Measurements from ENCODE around the gene RERE.
"Not testable (repeated sequence)": the region's sequence is repeated elsewhere in the genome, so short reads cannot be mapped to it uniquely, and the experiment has no call there.

RERE gene

DNA sequence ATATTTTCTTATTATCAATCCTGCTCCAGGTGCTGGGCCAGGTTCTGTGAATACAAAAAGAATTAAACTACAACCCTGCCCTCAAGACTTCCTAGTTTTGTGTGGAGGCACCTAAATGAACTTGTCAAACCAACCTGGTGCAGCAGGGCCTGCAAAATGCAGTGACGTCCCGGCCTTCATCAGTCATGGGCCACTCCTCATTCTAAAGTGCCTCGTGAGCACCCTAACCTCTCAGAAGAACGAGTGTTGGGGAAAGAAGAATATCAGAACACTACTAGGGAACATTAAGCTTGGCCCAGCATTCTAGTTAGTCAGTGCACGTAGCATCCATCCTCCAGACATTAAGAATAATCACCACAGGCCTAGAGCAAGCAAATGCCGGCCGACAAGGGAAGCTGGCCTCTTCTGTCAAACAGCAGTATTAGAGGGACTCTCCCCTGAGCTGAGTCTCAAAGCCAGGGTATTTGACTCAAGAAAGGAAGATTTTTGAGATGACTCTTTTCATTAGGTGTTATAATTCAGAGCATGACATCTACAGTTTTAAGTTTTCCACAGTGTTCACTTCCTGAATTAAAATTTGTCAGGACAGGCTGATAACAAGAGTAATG, 361.6 kb downstream of the RERE start:
- ATAC-seq (replicated peaks; ENCODE audit: extremely low read depth, poor library complexity, severe bottlenecking) (no peak), DNase-seq (ENCODE audit: low spot score in 2 of 2) (no peak)
- Mint-ChIP-seq H3K9me3 (no peaks in the 10 kb centered on the region), H3K27ac (ENCODE audit: low read depth) (no peak overlapping the region), H3K36me3 (ENCODE audit: insufficient read depth) (peaks cover 4% of the 10 kb centered on the region), H3K4me1 (peaks cover 17% of the 10 kb centered on the region), H3K27me3 (no peaks in the 10 kb centered on the region), H3K4me3 (no peak overlapping the region)

DNA sequence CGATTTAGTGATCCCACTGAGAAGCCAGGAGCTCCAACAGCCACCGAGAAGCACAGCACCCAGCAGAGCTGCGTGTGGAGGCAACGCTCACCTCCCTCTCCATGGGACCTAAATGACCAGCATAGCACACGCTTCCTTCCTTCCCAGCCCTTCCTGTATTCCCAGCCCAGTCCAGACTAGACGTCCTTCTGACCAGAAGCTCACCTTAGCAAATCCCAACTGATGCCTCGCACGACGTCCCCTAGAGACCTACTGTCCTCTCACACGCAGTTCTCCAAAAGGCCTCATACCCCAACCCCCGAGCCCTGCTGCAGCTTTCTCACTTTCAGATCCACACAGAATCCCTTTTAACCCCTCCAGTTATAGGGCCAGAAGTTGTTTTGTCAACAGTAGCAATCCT, 367.1 kb downstream of the RERE start:
- no peak overlapping the region for H3K27ac Mint-ChIP-seq (ENCODE audit: low read depth)
- no peak for ATAC-seq (replicated peaks; ENCODE audit: extremely low read depth, poor library complexity, severe bottlenecking)
- no peaks in the 10 kb centered on the region for H3K27me3 Mint-ChIP-seq
- peaks cover 8% of the 10 kb centered on the region for H3K36me3 Mint-ChIP-seq (ENCODE audit: insufficient read depth)
- H3K4me1 Mint-ChIP-seq = peaks cover 22% of the 10 kb centered on the region
- H3K9me3 Mint-ChIP-seq = no peaks in the 10 kb centered on the region
- H3K4me3 Mint-ChIP-seq = no peak overlapping the region
- no peak for DNase-seq (ENCODE audit: low spot score in 2 of 2)

DNA sequence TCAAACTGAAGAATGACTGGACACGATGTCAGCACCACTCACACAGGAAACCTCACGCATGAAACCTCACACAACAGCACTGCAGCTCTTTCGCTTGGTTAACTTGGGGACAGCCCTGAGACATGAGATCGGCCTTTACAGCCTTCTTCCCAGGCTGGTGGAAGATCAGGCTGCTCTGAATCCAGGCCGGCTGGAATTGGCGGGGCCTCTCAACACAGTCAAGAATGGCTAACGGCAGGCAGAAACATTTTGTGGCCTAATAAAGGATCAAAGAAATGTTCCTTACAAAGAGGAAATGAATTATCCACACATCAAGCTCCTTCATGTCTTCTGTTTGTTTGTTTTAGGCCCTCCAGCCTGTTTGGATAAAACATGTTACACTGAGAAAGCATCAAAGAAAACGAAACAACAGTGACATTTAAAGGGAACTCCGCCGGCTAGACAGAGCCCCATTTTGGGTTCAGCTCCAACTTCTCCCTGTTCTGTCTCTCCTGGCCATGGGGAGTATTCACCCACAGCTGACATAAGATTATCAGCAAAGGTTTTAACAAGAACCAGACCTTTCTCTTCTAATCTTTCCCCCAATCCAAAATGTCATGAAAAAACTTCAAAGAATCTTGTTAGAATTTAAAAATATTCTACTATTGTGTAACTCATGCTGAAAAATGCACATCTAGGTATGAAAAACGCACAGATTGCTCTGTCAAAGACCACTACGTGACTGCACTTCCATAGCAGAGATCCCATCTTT, 368.4 kb downstream of the RERE start:
- H3K4me1 Mint-ChIP-seq = peaks cover 22% of the 10 kb centered on the region
- no peaks in the 10 kb centered on the region for H3K27me3 Mint-ChIP-seq
- no peak overlapping the region for H3K4me3 Mint-ChIP-seq
- H3K36me3 Mint-ChIP-seq (ENCODE audit: insufficient read depth) = peaks cover 8% of the 10 kb centered on the region
- H3K9me3 Mint-ChIP-seq = no peaks in the 10 kb centered on the region
- DNase-seq (ENCODE audit: low spot score in 2 of 2) (no peak), ATAC-seq (replicated peaks; ENCODE audit: extremely low read depth, poor library complexity, severe bottlenecking) (no peak)
- H3K27ac Mint-ChIP-seq (ENCODE audit: low read depth) = peak overlapping the region; percentile 29

DNA sequence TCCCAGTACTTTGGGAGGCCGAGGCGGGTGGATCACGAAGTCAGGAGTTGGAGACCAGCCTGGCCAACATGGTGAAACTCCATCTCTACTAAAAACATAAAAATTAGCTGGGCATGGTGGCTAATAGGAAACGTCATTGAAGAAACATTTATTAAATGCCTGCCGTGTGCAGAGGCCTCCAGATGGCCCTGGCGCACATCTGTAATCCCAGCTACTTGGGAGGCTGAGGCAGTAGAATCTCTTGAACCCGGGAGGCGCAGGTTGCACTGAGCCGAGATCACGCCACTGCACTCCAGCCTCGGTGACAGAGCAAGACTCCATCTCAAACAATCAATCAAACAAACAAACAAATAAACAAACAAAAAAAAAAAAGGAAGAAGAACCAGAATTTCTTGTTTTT, 368.9 kb downstream of the RERE start:
- not testable (repeated sequence) for ATAC-seq (replicated peaks; ENCODE audit: extremely low read depth, poor library complexity, severe bottlenecking); H3K4me3 Mint-ChIP-seq; H3K9me3 Mint-ChIP-seq; DNase-seq (ENCODE audit: low spot score in 2 of 2); H3K36me3 Mint-ChIP-seq (ENCODE audit: insufficient read depth); H3K27me3 Mint-ChIP-seq
- peak overlapping the region; percentile 29 for H3K27ac Mint-ChIP-seq (ENCODE audit: low read depth)
- H3K4me1 Mint-ChIP-seq = peaks cover 22% of the 10 kb centered on the region

DNA sequence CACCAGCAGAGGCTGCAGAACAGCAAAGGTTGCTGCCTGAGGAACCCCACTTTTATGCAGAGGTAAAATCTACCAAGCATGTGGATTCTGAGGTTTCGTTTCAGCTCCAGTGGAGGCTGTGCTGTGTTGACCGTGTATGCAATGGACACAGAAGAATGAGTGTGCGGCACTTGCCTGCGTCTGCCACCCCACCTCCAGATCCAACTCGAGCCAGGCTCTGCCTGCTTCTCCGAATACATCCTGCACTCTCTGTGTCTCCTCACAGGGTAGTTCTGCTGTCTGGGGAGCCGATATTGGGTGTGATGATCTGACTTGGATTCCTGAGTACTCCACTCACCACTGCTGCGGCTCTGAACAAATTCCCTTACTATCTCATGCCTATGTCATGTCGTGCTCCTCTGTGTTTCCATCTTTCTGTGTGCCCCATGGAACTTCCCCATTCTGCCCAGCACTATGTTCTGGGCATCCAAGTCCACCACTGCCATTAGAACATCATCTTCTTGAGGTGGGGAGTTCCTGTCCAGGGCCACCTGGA, 369.8 kb downstream of the RERE start:
- Mint-ChIP-seq H3K36me3 (ENCODE audit: insufficient read depth) (peaks cover 7% of the 10 kb centered on the region), H3K4me3 (no peak overlapping the region), H3K9me3 (peaks cover 2% of the 10 kb centered on the region), H3K4me1 (peaks cover 23% of the 10 kb centered on the region), H3K27ac (ENCODE audit: low read depth) (no peak overlapping the region), H3K27me3 (no peaks in the 10 kb centered on the region)
- ATAC-seq (replicated peaks; ENCODE audit: extremely low read depth, poor library complexity, severe bottlenecking) (no peak), DNase-seq (ENCODE audit: low spot score in 2 of 2) (no peak)

DNA sequence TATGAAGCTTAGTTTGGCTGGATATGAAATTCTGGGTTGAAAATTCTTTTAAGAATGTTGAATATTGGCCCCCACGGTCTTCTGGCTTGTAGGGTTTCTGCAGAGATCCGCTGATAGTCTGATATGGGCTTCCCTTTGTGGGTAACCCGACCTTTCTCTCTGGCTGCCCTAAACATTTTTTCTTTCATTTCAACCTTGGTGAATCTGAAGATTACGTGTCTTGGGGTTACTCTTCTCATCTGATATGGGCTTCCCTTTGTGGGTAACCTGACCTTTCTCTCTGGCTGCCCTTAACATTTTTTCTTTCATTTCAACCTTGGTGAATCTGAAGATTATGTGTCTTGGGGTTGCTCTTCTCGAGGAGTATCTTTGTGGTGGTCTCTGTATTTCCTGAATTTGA, 371.3 kb downstream of the RERE start:
- not testable (repeated sequence) for H3K4me3 Mint-ChIP-seq; H3K36me3 Mint-ChIP-seq (ENCODE audit: insufficient read depth); ATAC-seq (replicated peaks; ENCODE audit: extremely low read depth, poor library complexity, severe bottlenecking); DNase-seq (ENCODE audit: low spot score in 2 of 2); H3K27me3 Mint-ChIP-seq; H3K9me3 Mint-ChIP-seq
- Mint-ChIP-seq H3K4me1 (peaks cover 27% of the 10 kb centered on the region), H3K27ac (ENCODE audit: low read depth) (peak overlapping the region; percentile 67)

DNA sequence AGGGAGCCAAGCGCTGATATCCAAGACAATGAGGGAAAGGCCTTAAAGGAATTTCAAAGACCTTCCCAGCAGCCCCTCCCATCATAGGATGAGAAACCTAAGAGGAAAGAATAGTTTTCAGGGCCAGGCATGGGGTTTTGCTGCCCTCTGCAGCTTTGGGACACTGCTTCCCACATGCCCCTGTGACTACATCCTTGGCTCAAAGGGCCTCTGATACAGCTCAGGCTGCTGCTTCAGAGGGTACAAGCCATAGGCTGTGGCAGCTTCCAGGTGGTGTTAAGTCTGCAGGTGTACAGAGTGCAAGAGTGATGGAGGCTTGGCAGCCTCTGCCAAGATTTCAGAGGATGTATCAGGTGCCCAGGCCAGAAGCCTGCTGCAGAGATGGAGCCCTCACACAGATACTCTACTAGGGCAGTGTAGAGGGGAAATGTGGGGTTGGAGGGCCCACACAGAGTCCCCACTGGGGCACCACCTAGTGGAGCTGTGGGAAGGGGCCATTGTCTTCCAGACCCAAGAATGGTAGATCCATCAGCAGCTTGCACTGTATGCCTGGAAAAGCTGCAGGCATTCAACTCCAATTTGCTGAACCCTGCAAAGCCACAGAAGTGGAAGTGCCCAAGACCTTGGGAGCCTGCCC, 373.8 kb downstream of the RERE start:
- DNase-seq (ENCODE audit: low spot score in 2 of 2) (no peak), ATAC-seq (replicated peaks; ENCODE audit: extremely low read depth, poor library complexity, severe bottlenecking) (no peak)
- Mint-ChIP-seq H3K36me3 (ENCODE audit: insufficient read depth) (peaks cover 8% of the 10 kb centered on the region), H3K27ac (ENCODE audit: low read depth) (no peak overlapping the region), H3K27me3 (no peaks in the 10 kb centered on the region), H3K4me3 (no peak overlapping the region), H3K4me1 (peaks cover 35% of the 10 kb centered on the region), H3K9me3 (peaks cover 7% of the 10 kb centered on the region)

DNA sequence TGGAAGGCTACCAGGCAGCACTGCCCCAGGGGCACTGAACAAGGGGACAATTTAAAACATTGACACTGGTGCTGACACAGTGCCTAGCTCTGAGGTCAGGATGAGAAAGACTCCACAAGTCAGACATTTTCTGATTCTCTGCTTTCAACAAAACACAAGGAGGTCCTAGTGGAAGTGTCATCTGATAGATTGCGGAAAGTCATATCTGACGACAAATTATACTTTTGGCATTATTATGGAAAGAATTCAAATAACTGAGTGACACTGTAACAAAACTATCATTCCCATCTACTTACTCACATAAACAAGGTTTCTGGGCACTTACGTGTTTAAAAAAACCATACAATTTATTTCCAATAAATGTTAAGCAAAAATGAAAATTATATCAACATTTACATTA, 376.0 kb downstream of the RERE start:
- ATAC-seq (replicated peaks; ENCODE audit: extremely low read depth, poor library complexity, severe bottlenecking) = no peak
- H3K4me1 Mint-ChIP-seq = peaks cover 22% of the 10 kb centered on the region
- peaks cover 7% of the 10 kb centered on the region for H3K9me3 Mint-ChIP-seq
- H3K27me3 Mint-ChIP-seq = no peaks in the 10 kb centered on the region
- peaks cover 2% of the 10 kb centered on the region for H3K36me3 Mint-ChIP-seq (ENCODE audit: insufficient read depth)
- DNase-seq (ENCODE audit: low spot score in 2 of 2) = no peak
- H3K4me3 Mint-ChIP-seq = no peak overlapping the region
- no peak overlapping the region for H3K27ac Mint-ChIP-seq (ENCODE audit: low read depth)

DNA sequence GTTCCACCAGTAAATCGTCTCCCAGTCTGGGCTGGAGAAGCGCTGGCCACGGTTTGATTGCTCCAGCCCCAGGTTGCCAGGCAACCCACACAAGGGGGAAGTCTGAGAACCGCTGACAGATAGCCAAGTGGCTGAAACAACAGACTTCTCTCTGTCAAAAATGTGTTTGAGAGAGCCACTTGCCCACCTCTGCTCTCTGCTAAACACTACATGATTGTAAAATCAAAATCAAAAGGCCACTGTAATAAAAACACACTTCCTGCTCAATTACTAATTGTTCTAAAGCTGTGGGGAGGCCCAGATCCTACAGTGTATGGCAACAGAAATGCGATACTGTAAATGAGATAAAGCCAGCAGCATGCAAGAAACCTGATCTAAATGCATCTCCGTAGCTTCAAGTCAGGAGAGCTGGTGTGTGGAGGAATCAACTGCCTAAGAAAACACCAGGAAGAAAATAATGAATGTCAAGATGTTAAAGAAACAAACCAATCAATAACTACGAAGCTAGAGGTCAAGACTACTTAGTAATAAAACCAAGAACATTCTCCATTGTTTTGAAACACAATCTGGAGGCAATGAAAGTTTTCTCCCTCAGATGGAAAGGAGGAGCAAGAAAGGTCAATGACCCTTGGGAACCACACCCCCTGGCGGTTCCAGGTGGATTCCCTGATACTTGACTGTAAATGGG, 378.3 kb downstream of the RERE start:
- Mint-ChIP-seq H3K27ac (ENCODE audit: low read depth) (no peak overlapping the region), H3K36me3 (ENCODE audit: insufficient read depth) (peaks cover 6% of the 10 kb centered on the region), H3K4me1 (peaks cover 13% of the 10 kb centered on the region), H3K27me3 (no peaks in the 10 kb centered on the region), H3K4me3 (no peak overlapping the region), H3K9me3 (peaks cover 7% of the 10 kb centered on the region)
- DNase-seq (ENCODE audit: low spot score in 2 of 2) (no peak), ATAC-seq (replicated peaks; ENCODE audit: extremely low read depth, poor library complexity, severe bottlenecking) (no peak)

DNA sequence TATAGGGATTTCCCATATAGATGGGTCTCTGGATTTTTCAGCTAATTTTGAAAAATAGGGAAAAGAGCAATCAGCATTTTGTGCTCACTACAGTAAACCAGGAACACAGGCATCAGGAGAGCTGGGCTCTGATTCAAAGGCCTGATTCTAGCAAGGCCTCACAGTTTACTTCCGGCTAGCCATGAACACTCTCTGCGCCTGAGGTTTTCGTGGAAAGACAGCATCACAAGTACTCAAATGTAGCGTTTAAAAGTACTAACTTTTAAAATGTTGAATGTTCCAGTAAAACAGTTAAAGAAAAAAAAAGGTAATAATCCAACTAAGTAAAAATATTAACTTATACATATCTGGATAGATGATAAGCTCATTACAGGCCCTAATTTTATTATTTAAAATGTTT, 379.0 kb downstream of the RERE start:
- no peak overlapping the region for H3K27ac Mint-ChIP-seq (ENCODE audit: low read depth)
- H3K36me3 Mint-ChIP-seq (ENCODE audit: insufficient read depth) = peaks cover 6% of the 10 kb centered on the region
- no peaks in the 10 kb centered on the region for H3K27me3 Mint-ChIP-seq
- DNase-seq (ENCODE audit: low spot score in 2 of 2) (no peak), ATAC-seq (replicated peaks; ENCODE audit: extremely low read depth, poor library complexity, severe bottlenecking) (no peak)
- H3K4me1 Mint-ChIP-seq = peaks cover 13% of the 10 kb centered on the region
- H3K9me3 Mint-ChIP-seq = peaks cover 7% of the 10 kb centered on the region
- no peak overlapping the region for H3K4me3 Mint-ChIP-seq

DNA sequence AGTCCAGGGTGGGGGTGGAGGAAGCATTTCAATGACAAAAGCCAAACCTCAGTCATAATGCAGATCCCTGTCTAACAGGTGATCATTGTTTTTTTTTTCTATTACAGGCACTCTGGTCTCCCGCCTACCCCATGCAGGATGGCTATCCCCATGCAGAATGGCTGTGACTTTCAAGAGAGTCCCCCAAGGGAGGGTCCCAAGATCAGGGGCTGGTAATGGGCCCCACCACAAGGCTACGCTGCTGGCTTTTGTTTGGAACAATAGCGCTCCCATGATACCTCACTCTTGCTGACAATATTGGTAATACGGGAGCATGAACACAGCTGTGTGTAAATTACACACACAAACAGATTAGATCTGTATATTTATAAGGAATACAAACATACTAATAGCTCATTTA, 380.1 kb downstream of the RERE start:
- Mint-ChIP-seq H3K9me3 (peaks cover 1% of the 10 kb centered on the region), H3K4me1 (peaks cover 10% of the 10 kb centered on the region), H3K27ac (ENCODE audit: low read depth) (no peak overlapping the region), H3K36me3 (ENCODE audit: insufficient read depth) (peaks cover 4% of the 10 kb centered on the region), H3K27me3 (no peaks in the 10 kb centered on the region), H3K4me3 (no peak overlapping the region)
- no peak for DNase-seq (ENCODE audit: low spot score in 2 of 2)
- ATAC-seq (replicated peaks; ENCODE audit: extremely low read depth, poor library complexity, severe bottlenecking) = no peak

DNA sequence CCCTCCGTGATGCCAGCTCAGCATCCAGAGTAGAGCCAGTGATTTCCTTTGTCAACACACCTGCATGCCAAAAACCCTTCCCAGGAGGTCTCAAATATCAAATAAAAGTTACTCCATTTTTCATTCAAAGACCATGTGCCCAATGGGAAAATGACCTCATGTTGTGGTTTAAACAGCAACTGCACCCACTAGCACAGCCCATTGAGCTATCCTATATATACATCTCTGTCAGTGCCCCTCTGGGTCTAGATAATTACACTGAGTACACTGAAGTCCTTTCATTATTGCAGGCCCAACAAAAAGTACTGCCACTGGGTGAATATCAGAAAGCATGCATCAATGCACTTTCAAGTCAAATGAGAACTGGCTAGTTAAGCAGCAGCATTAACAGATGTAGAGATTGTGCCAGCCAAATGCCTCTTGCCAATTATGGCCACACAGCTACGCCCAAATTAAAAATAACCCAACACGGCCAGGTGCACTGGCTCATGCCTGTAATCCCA, 381.8 kb downstream of the RERE start:
- Mint-ChIP-seq H3K36me3 (ENCODE audit: insufficient read depth) (peaks cover 7% of the 10 kb centered on the region), H3K27ac (ENCODE audit: low read depth) (no peak overlapping the region), H3K4me1 (peaks cover 26% of the 10 kb centered on the region), H3K27me3 (no peaks in the 10 kb centered on the region), H3K4me3 (no peak overlapping the region), H3K9me3 (no peaks in the 10 kb centered on the region)
- ATAC-seq (replicated peaks; ENCODE audit: extremely low read depth, poor library complexity, severe bottlenecking) (no peak), DNase-seq (ENCODE audit: low spot score in 2 of 2) (no peak)

Data from central memory CD8-positive, alpha-beta T cell (primary cell).